G401.6 (cell line): Measurements from ENCODE around the gene COQ4.
"Not testable (repeated sequence)": the region's sequence is repeated elsewhere in the genome, so short reads cannot be mapped to it uniquely, and the experiment has no call there.

Experiments used
- FAIRE-seq: peaks from 2 replicates; lab custom pipeline; 2012; peaks lifted over from hg19 to GRCh38; lab: Jason Lieb, UNC

Gene COQ4

DNA sequence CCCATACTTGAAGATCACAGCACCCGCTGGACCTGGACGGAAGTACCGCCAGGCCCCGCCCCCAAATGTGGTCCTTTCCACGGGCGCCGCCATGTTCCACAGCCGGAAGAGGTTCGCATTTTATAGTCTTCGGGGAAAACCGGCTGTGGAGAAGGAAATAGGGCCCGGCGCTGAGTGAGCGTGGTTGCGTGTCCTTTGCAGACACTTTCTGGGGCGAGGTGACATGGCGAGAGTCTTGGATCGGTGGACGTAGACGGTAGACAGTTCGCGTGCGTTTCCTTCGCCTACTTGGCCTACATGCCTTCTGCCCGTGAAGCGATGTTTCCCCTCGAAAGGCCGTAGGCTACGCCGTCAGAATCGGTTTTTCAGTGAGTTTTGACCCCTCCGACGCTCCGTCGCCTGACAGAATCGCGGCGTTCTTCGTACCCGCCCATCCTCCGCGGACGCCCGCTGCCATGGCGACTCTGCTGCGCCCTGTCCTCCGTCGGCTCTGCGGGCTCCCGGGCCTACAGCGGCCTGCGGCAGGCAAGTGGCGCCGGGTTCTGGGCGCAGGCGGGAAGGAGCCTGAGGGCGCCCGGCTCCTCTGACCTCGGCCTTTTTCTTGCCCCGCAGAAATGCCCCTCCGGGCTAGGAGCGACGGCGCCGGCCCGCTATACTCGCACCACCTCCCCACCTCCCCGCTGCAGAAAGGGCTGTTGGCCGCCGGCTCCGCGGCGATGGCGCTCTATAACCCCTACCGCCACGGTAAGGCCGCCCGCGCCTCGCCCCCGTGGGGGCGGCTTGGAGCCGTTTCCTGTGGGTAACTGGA lies at the start of gene COQ4, which contains the start of gene TRUB2:
TSS of gene COQ4 (plus strand) at position 436 of the 808 bp plus-strand sequence. CDS start at position 456, 20 bp downstream.
TSS of gene TRUB2 (minus strand) at position 44 of the 808 bp plus-strand sequence. CDS start at position 5, 39 bp downstream.
- no peak for FAIRE-seq

DNA sequence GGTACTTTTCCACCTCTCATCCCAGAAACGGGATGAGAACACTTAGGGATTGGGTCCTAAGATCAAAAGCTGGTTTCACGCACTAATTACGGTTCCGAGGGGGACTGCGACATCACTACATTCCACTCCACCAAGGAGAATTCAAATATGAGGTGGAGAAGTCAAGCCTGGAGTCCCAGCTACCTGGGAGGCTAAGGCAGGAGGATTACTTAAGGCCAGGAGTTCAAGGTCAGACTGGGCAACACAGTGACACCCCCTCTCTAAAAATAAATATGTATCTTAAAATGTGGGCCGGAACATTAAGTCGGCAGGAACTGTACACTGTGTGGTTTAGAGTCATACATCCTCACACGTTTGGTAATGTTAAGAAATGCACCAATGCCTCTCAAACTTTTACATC lies 48.4 kb upstream of the COQ4 start:
- FAIRE-seq, result no peak

DNA sequence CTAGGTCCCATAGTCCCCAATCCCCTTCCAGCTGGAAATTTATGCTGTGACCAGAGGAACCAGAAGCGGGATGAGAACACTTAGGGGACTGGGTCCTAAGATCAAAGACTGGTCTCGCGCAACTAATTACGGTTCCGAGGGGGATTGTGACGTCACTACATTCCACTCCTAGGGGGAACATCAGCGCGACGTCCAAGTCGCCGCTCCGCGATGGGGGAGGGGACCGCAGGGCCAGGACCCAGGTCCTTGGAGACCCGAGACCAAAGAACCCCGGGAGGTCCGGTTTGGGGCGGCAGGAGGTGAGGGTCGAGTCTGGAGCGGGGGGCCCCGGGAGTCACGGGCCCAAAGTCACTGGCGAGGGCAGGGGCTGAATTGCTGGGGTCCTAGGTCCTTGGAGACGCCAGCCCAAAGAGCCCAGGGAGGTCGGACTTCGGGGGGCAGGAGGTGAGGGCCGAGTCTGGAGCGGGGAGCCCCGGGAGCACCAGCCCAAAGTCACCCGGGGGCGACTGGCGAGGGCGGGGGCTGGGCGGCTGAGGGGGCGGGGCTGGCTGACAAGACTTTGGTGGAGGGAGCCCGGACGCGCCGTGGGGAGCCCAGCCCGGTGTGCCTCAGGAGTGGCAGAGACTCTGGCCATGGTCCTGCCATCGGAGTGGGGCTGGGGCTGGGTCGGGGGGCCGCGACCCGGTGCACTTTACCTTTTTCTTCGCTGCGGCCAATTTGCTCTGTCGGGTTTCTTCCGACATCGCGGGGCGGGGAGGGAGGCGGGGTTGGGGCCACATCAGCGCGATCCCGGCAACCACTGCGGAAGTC lies 47.2 kb upstream of the COQ4 start, which contains the start of gene GOLGA2:
TSS of gene GOLGA2 (minus strand) at position 810 of the 810 bp plus-strand sequence. CDS start at position 779, 31 bp downstream.
- FAIRE-seq, result no peak

DNA sequence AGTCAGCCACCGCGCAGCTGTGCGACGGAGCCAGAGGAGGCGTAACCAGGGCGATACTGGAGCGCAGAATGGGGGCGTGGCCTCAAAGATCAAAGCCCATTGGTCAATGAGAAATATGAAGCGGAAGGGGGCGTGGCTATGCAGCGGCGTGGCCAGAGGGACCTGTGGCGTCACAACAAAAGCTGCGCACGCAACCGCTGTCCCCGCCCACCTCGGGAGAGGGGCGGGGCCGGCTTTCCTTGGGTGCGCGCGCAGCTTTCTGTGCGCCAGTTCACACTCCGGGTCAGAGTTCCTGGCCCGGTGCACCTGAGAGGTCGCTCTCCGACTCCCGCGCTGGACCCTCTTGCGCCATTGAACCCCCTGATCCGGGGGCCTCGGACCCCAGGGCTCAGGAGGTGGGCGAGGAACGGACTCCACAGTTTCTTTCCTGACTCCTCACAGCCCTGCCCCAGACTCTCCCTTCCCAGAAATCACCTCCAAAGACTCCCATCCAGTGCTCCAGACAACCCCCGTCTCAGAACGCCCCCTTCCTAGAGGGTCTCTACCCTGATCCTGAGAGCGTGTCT lies 46.5 kb upstream of the COQ4 start, which contains the start of gene SWI5:
TSS of gene SWI5 (plus strand) at position 269 of the 566 bp plus-strand sequence.
- FAIRE-seq, result peak; percentile 97

DNA sequence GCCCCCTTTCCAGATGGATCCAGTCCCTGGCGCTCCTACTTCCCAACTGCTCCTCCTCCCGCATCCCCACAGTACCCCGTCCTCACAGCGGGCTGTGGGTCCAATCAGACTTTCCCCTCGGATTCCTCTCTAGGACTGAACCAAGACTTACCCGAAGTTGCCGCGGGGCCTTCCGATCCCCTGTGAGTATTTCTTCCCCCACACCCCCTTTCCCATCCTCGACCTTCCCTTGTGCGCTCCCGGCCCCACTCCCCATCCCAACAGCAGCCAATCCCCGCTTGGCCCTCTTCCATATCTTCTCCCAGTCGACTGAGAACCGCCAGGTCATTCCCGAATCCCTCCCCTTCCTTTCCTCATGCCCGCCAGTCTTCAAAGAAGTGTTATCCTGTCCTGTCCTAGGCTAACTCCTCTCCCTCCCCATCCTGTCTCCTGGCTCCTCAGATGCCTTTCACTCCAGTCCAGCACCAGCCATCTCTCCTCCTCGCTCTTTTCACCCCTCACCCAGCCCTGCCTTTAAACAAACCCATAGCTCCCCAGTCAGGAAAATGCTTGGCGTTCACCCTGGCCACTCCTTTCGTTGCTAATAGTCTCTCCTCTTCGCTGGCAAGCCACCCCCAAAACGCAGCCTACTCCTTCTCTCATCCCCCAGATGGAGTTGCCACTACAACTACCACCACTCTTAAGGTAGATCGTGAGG lies 45.9 kb upstream of the COQ4 start:
- no peak for FAIRE-seq

DNA sequence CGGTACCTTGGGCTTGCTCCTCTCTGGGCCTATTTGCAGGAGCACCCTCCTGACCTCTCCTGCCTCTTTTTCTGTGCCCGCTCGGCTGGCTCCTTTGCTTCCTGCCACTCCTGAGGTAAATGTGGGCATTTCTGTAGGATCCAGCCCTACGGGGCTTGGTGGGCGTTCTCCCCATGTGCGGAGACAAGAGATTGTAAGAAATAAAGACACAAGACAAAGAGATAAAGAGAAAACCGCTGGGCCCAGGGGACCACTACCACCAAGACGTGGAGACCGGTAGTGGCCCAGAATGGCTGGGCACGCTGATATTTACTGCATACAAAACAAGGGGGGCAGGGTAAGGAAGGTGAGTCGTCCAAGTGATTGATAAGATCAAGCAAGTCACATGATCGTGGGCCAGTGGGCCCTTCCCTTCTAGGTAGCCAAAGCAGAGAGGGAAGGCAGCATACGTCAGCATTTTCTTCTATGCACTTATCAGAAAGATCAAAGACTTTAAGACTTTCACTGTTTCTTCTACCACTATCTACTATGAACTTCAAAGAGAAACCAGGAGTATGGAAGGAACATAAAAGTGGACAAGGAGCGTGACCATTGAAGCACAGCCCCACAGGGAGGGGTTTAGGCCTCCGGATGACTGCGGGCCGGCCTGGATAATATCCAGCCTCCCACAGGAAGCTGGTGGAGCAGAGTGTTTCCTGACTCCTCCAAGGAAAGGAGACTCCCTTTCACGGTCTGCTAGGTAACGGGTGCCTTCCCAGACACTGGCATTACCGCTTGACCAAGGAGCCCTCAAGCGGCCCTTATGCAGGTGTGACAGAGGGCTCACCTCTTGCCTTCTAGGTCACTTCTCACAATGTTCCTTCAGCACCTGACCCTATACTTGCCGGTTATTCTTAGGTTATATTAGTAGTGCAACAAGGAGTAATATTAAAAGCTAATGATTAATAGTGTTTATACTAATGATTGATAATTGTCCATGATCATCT lies 43.3 kb upstream of the COQ4 start:
- not testable (repeated sequence) for FAIRE-seq

DNA sequence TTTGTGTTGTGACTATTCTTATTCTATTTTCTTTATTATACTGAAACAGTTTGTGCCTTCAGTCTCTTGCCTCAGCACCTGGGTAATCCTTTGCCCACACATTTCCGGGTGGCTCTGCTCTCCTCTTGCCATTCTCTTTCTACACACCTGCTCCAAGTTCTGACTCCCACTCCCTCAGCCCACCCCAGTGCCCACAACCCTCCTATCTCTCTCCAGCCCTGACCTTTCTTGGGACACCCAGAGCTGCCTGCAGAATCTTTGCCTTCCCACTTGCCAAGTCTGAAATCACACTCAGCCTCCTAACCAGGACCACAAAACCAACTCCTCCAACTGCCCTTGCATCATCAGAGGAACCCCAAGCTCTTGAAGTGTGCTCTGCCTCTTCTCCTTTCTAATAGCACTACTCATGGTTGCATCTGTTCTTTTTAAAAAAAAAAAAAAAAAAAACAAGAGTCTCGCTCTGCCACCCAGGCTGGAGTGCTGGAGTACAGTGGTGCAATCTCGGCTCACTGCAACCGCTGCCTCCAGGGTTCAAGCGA lies 42.5 kb upstream of the COQ4 start:
- FAIRE-seq, result no peak

DNA sequence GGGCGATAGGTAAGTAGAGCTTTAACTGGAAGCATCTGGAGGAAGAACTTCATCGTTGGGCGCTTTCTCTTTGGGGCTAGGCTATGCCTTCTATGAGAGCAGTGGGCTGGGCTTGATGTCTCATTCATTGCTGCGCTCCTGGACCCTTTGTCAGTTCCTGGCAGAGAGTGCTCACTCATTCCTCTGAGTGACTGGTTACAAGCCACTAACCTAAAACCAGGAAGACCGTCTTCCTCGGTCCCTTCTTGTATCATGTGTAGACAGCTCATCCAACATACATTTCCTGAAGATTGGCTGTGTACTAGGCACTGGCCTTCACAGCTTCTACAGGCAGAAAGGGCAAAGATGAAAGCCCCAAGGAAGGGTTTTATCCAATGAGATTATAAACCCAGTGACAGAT lies 40.1 kb upstream of the COQ4 start:
- no peak for FAIRE-seq

DNA sequence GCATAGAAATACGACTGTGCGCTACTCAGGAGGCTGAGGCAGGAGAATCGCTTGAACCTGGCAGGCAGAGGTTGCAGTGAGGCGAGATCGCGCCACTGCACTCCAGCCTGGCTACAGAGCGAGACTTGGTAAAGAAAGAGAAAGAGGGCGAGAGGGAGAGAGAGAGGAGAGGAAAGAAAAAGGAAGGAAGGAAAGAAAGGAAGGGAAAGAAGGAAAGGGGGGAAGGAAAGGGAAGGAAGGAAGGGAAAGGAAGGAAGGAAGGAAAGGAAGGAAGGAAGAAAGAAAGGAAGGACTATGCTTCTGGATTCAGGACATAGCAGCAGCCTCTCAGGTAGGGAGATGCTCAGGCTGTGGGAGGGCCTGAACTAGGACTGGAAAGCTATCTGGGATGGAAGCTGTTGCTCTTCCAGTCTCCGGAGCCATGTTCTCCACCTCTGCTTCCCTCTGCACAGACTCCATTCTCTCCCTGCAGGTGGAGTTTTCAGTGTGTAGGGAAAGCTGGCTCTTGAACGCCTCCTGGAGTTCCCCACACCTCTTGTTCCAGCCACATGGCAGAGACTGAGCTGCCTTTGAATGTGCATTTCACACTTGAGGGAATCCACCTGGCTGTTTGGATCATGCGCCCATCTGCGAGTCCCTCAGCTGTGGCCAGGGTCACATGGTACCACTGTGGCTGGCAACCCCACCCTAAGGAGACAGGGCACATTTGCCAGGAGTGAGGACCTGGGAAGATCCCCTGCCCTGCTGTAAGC lies 37.4 kb upstream of the COQ4 start:
- no peak for FAIRE-seq

DNA sequence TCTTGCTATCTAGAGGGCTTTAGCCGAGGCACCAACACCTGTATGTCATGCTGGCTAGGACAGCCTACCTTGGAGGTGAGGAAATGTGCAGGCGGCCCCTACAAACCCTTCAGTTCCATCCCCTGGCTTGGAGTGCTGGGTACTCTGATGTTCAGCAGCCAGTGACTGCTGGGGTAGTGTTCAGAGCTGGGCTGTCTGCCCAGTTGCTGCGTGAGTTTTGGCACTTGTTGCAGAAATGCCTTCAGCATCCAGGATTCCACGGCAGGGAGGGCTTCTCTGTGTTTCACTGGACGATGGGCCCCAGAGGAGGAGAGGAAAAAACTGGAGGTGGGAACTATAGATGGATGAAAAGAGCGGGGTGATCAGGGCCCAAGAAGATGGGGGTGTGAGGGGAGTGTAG lies 36.2 kb upstream of the COQ4 start:
- FAIRE-seq, result no peak

DNA sequence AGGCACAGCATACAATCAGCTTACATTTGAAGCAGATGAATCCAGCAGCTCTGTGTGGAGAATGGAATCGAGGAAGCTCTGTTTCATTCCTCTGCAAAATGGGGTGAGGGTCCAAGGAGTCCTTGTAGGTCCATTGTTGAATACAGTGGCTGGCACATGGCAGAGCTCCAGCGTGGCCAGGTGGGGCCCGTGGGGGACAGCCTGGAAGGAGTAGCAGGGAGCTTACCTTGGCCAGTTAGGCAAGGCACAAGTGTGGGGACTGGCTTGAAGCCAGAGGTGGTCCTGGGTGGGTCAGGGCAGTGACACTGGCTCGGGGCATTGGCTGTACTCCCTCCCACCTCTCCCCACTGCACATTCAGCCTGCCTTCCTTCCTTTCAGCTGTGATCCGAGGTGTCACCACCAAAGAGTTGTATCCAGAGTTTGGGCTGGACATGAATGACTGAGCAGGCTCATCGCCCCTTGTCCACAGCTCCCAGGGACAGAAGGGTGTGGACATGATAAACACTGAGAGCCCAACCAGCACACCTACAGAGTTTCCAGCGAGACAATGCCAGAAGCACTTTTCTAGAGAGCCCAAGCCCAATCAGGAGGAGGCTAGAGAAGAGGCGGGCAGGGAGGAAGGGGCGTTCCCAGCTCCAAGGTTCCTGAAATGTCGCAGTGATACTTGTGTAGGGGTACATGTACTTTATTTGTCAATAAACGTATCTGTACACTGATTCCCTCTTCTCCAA lies 34.2 kb upstream of the COQ4 start:
- no peak for FAIRE-seq

DNA sequence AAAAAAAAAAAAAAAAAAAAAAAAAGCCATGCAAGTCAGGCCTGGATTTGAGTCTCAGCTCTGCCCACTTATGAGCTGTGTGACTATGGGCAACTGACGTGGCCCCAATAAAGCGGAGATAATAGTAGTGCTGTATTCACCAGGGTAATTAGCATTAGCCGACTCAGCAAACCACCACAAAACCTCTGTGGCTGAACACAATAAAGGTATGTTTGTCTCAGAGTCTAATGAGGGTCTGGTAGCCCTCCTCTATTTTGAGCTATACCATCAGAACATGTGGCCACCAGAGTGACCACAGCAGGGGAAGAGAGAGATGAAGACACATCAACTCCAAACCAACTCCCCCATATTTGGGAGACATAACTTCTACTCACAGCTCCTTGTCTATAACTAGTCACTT lies 30.6 kb upstream of the COQ4 start:
- FAIRE-seq, result no peak

DNA sequence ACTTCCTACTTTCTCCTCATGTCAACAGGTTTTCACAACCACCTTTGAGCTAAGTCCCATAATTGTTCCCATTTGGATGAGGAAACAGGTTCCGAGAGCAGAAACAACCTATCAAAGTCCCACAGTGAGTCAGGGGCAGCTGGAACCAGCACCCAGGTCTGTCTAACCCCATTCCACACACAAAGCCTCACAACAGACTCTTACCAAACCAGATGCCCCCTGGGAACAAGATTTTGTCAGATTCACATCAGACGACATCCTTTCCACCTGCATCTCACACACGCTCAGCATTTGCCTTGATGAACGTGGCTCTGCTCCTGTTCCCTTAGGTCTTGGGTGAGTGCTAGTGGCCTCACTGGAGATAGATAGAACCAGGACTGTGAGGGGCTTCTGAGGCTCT lies 29.5 kb upstream of the COQ4 start:
- FAIRE-seq, result no peak

DNA sequence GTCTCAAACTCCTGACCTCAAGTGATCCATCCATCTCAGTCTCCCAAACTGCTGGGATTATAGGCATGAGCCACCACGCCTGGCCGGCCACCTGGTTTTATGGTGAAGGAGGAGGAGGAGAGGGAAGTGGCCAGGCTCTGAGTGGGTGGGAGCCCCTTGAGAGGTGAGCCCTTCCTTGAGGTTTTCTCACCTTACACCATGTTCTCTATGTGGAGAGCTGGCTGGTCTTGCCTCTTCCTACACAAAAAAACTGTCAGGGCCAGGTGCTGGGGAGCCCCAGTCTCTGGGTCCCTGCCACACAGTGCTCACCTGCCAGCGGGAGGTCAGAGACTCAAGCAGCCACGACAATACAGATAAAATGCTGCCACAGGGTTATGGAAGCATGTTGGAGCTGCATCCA lies 28.5 kb upstream of the COQ4 start:
- no peak for FAIRE-seq

DNA sequence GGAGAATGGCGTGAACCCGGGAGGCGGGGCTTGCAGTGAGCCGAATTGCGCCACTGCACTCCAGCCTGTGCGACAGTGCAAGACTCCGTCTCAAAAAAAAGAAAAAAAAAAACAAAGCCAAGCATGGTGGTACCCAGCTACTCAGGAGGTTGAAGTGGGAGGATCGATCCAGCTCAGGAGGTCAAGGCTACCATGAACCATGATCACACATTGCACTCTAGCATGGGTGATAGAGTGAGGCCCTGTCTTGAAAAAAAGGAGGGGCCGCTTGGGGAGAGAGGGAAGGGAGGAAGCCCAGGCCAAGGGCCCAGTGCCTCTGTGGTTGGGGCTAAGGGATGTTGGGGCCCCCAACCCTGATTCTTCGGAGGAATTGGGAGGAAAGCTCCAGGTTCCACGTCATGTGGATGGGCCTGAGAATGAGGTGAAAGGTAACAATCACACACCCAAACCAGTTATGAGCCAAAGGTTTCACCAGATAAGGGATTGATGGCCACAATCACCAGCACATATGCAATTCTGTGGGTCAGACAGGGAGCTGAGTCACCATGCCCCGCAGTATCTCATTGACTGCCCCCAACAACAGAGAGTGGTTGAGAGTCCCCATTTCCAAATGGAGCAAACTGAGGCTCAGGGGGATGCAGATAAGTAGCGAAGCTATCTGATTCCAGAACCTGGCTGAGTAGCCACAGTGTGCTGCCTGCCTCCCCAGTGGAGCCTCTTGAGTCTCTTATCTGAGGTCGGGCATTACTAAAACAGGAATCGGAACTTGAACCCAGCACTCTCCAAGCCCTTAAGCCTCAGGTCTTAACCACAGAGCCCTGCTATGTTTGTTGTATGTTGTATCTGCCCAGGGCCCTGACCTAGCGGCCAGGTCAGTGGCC lies 26.1 kb upstream of the COQ4 start:
- no peak for FAIRE-seq

DNA sequence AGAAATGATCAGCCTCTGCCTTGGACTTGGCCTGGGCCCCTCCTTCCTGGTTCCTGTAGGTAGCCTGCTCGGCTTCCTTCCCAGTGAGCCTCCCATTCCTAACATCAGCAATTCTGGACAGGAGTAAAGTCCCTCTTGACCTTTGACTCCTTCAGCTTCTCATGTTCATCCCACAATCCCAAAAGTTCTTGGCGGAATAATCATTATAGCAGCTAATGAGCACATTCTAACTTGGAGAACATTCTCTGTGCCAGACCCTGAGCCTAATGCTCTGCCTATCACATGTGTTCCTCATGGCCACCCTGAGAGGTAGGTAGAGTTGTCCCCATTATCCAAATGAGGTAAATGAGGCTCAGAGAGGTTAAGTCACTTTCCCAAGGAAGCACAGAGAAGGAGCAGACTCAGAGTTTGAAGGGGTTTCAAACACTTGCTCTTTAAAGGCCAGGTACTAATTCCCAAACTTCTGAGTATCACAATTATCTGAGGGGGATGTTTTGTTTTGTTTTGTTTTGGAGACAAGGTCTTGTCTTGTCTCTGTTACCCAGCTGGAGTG lies 25.3 kb upstream of the COQ4 start:
- no peak for FAIRE-seq

DNA sequence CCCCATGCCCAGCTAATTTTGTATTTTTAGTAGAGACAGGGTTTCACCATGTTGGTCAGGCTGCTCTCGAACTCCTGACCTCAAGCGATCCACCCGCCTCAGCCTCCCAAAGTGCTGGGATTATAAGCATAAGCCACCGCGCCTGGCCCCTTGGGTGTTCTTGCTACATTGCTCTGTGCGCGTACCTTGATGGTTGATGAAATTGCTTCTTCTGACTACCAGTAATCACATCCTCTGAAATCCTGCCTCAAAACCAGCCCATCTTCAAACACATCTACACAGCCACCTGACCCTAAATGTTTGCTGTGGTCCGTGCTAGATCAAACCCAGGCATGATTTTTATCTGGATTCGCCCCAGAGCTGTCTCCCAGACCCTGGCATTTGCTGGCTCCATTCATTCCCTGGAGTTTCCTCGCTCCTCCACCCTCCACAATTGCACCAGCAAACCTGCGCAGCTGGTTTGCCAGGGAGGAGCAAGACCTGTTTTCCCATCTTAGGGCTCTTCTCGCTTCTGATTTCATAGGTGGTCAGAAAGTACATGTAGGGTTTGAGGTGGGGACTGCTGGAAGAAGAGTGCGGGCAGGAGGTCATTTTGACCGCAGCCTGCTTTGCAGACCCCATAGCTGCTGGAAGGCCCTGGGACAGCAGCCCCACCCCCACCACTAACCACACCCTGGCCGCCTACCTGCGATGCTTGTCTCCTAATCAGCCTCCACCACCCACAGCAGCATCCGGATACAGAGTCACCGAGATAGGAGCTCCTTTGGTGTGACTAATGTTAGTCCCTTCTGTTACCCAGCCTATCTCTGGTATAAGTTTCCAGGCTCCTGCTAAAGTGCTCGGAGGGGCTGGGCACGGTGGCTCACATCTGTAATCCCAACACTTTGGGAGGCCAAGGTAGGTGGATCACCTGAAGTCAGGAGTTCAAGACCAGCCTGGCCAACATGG lies 23.8 kb upstream of the COQ4 start:
- no peak for FAIRE-seq
